GM23338 (cell line): ENCODE measurements around the gene MMP28.

Source experiments
- CTCF ChIP-seq, 2 experiments: fragments of 200-600 bp in 1 of 2; sonication (generic) in 1 of 2; conservative IDR thresholded peaks; 2 replicates each; pipeline versions ENCODE4 v1.5.1 to v1.6.1; 2016 to 2017; ENCODE audit warnings: antibody characterized with exemption in 2 of 2, low read depth in 2 of 2, mild to moderate bottlenecking in 2 of 2, moderate library complexity in 1 of 2
- EZH2 ChIP-seq: fragments of 200-600 bp; sonication (generic); IDR thresholded peaks from one replicate; pipeline ENCODE4 v1.8.0; 2017; ENCODE audit warnings: antibody characterized with exemption, mild to moderate bottlenecking, low read depth; ENCODE audit not compliant: unreplicated experiment
- POLR2AphosphoS5 ChIP-seq: IDR thresholded peaks from 2 replicates; pipeline ENCODE4 v1.6.1; 2016; ENCODE audit warnings: antibody characterized with exemption, low read depth

GRCh38 chr17:35769895-35770486 is 25.4 kb downstream of the MMP28 start:
- peak; percentile 48 to 53 for TF ChIP-seq CTCF (conservative IDR thresholded peaks at IDR 0.05; ENCODE audit: low read depth in 2 of 2)
- no peak for TF ChIP-seq POLR2AphosphoS5
- TF ChIP-seq EZH2, result no peak
